VCaP (cell line): ENCODE measurements around the gene NEMF.

Experiments
- H3K27ac ChIP-seq: fragments of 450-650 bp; 2 replicates; pipeline ENCODE4 v1.5.1; 2017
- TF ChIP-seq, protein P1 (sequence below): fragments of 450-650 bp; conservative IDR thresholded peaks from 2 replicates; pipeline ENCODE4 v1.5.1; 2017; ENCODE audit warnings: mild to moderate bottlenecking, moderate library complexity

Gene NEMF

GRCh38 chr14:49893309-49894213, 41.0 kb upstream of the NEMF start:
- peak overlapping the region; percentile 99 for H3K27ac ChIP-seq
- TF ChIP-seq, protein P1, sequence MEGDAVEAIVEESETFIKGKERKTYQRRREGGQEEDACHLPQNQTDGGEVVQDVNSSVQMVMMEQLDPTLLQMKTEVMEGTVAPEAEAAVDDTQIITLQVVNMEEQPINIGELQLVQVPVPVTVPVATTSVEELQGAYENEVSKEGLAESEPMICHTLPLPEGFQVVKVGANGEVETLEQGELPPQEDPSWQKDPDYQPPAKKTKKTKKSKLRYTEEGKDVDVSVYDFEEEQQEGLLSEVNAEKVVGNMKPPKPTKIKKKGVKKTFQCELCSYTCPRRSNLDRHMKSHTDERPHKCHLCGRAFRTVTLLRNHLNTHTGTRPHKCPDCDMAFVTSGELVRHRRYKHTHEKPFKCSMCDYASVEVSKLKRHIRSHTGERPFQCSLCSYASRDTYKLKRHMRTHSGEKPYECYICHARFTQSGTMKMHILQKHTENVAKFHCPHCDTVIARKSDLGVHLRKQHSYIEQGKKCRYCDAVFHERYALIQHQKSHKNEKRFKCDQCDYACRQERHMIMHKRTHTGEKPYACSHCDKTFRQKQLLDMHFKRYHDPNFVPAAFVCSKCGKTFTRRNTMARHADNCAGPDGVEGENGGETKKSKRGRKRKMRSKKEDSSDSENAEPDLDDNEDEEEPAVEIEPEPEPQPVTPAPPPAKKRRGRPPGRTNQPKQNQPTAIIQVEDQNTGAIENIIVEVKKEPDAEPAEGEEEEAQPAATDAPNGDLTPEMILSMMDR, result no peak

DNA sequence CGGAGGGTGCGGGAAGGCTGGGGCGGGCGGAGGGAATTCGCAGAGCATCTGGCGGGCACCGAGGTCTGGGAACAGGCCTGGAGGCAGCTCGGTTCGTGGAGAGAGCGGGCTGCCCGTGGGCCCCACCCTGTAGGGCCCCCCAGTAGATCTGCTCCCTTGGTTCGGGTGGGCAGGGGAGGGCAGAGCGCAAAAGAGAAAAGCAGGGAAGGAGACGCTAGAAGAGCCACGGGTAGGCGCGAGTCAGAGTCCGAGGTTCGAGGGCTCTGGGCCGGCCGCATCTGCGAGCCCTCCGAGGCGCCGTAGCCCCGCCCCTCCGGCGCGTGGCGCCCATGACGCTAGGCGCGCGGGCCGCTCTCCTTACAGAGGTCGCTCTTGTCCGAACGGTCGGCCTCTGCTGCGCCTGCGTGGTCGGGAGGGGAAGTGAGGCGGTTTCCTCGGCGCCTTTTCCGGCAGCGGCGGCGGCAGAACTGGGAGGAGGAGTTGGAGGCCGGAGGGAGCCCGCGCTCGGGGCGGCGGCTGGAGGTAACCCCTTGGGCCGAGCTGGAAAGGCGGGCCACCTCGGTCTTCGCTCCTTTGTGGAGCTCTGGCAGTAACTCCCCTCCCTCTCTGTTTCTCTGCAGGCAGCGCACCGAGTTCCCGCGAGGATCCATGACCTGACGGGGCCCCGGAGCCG, 40.2 kb upstream of the NEMF start, which contains the start of gene ARF6:
ARF6 (plus strand) TSS at position 447 of the 673 bp plus-strand sequence. CDS start 655 bp downstream, outside the sequence.
- TF ChIP-seq, protein P1, result no peak; the same call in 1 of the 2 replicates

DNA sequence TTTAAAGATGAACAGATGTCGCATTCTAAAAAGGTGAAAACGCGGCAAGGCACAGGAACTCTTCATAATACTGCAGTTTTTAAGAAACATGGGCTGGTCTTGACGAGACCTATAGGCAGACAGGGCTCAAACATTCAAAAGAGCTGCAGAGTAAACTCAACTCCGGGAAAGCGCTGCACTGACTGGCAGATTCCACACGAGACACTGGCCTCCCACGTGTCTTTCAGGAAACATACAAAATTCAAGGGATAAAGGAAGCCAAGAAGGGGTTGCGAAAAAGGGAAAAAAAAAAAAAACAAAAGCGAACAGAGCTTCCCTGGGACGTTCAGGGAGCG, 39.7 kb upstream of the NEMF start:
- TF ChIP-seq, protein P1, result no peak
- H3K27ac ChIP-seq, result peak overlapping the region; percentile 99

More for the DNA sequence above, 40.2 kb upstream of the NEMF start, which contains the start of gene ARF6:
- H3K27ac ChIP-seq, result peak within 1 kb of the TSS; percentile 99

DNA sequence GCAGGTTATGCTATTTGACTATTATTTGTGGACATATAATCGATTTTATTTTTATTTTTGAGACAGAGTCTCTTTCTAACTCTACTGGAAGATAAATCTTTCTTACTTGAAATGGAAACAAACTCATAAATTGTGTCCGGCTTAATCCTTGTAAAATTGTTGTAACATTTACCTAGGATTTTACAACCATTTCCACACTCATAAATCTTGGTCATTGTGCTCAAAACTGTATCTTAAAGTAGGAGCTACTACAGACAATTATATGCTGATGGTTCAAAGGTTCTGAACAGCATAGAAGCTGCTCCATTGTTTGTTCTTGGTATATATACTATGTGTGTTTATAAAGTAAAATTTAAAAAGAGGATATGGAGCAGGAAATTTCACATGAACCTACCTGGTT, 35.7 kb upstream of the NEMF start:
- TF ChIP-seq, protein P1, result no peak
- H3K27ac ChIP-seq, result peak overlapping the region; percentile 99

DNA sequence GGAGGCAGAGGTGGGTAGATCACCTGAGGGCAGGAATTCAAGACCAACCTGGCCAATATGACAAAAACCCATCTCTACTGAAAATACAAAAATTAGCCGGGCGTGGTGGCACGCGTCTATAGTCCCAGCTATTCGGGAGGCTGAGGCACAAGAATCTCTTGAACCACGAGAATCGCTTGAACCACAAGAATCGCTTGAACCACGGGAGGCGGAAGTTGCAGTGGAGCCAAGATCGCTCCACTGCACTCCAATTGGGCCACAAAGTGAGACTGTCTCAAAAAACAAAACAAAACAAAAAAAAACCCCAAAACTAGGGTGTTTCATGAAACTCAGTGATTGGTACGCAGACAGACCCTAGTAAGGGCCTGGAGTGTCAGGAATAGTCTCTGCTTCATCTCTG, 33.9 kb upstream of the NEMF start:
- TF ChIP-seq, protein P1, result no peak
- peak overlapping the region; percentile 99 for H3K27ac ChIP-seq

DNA sequence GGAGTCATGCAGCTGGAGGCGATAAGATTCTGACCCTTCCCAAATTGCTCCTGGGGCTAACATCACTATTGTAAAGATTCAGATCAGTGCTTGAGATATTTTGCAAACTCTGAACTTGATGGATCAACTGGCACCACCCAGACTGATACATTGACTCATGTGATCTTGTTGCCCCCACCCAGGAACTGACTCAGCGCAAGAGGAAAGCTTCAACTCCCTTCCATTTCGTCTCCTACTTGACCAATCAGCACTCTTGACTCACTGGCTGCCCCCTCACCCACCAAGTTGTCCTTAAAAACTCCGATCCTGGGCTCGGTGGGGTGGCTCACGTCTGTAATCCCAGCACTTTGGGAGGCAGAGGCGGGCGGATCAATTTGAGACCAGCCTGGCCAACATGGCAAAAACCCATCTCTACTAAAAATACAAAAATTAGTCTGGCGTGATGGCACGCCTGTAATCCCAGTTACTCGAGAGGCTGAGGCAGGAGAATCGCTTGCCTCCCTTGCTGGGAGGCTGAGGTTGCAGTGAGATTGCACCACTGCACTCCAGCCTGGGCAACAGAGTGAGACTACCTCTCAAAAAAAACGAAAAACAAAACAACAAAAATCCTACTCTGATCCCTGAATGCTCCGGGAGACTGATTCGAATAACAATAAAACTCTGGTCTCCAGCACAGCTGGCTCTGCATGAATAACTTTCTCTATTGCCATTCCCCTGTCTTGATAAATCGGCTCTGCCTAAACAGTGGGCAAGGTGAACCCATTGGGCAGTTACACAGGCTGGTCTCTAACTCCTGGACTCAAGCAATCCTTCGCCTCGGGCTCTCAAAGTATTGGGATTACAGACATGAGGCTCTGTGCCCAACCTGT, 30.5 kb upstream of the NEMF start:
- no peak overlapping the region for H3K27ac ChIP-seq
- TF ChIP-seq, protein P1, result no peak
